MG63 (cell line): ENCODE measurements around the gene CREB5. TPM values are rescaled to one million over a fixed set of nuclear protein-coding genes. Genes with fewer than 3 reads are reported as not detected.

Source experiments
- DNase-seq: peaks from one replicate; pipeline ENCODE4 v3.0.0-alpha.2; 2020
- H3K27me3 ChIP-seq: fragments of 250-450 bp; sonication (Bioruptor Pico); 2 replicates; pipeline ENCODE4 v1.5.1; 2020; ENCODE audit warnings: mild to moderate bottlenecking, moderate library complexity
- H3K36me3 ChIP-seq: fragments of 250-450 bp; sonication (Bioruptor Pico); 2 replicates; pipeline ENCODE4 v1.5.1; 2020; ENCODE audit warnings: mild to moderate bottlenecking, moderate library complexity
- H3K4me3 ChIP-seq: fragments of 250-450 bp; sonication (Bioruptor Pico); 2 replicates; pipeline ENCODE4 v1.5.1; 2020; ENCODE audit warnings: mild to moderate bottlenecking, moderate library complexity
- H3K9me3 ChIP-seq: fragments of 250-450 bp; sonication (Bioruptor Pico); 2 replicates; pipeline ENCODE4 v1.5.1; 2020; ENCODE audit warnings: mild to moderate bottlenecking, moderate library complexity
- total RNA-seq: library from RNA; depleted of rRNA; stranded (reverse); fragments of >200 nt; shearing (Covaris generic); gene quantifications from 2 replicates; pipeline ENCODE4 v1.2.3, GENCODE V29; 2014; ENCODE audit warnings: low replicate concordance

CREB5 gene
- total RNA-seq, 1 experiment from 2014 or later = 19.4 TPM

DNA sequence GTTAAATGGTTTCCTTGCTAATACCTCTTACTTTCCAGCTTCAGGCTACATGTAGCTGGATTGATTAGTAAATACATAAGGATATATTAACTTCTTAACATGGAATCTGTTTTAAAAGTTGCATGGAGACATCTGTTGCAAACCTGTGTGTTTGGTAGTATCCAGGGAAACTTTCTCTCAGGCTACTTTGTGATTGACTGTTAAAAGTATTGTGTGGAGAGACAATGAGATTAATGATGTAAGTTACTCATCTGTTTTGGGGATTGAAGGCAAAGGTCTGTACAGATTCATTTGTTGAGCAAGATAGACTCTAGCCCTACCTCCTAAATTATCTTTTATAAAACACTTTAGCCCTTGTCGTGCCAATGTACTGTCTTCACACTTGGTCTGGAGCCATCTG lies 6.6 kb downstream of the CREB5 start:
- no peak for DNase-seq
- Histone ChIP-seq H3K36me3 (peaks cover 15% of the 10 kb centered on the region), H3K4me3 (no peak overlapping the region), H3K27me3 (no peaks in the 10 kb centered on the region), H3K9me3 (no peaks in the 10 kb centered on the region)

- Histone ChIP-seq H3K27me3 (no peaks in the 10 kb centered on the region), H3K36me3 (peaks cover 23% of the 10 kb centered on the region), H3K4me3 (no peak overlapping the region), H3K9me3 (no peaks in the 10 kb centered on the region)
- peak; percentile 68 for DNase-seq
Measured at GRCh38 chr7:28419716-28420115, 7.4 kb downstream of the CREB5 start.

DNA sequence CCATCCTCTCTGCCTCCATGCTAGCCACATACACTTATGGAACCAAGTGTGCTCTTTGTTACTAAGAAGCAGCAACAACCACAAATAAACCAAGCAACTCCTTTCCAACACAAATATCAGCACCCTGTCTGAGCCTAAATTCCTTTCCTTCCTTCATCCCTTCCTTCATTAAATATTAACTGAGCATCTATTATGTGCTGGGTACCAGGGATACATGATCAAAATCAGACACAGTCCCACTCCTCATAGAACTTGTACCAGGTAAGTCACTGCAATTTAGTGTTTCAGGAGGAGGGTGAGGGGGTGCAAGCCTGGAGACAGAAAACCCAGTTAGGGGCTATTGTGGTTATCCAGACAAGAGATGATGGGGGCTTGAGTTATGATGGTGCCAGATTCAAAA lies 10.8 kb downstream of the CREB5 start:
- Histone ChIP-seq H3K9me3 (no peaks in the 10 kb centered on the region), H3K4me3 (no peak overlapping the region), H3K27me3 (no peaks in the 10 kb centered on the region), H3K36me3 (peaks cover 19% of the 10 kb centered on the region)
- DNase-seq = no peak

DNA sequence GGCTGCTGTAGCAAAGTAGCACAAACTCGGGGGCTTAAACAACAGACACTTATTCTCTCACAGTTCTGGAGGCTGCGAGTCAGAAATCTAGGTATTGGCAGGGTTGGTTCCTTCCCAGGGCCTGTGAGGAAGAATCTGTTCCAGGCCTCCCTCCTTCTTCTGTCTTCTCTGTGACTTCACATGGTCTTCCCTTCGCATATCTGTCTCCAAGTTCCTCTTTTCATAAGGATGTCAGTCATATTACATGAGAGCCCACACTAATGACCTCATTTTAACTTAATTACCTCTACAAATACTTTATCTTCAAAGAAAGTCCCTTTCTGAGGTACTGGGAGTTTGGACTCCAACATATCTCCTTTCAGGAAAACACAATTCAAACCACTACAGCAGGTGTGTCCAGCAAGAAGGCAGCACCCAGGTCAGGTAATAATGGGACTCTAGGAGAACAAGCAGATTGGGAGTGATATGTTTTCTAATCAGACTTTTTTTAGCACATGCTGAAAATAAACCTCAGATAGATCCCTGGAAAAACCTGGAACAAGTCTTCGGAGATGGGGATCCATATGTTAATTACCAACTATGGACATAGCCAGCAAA lies 11.7 kb downstream of the CREB5 start:
- Histone ChIP-seq H3K4me3 (no peak overlapping the region), H3K27me3 (no peaks in the 10 kb centered on the region), H3K36me3 (peaks cover 19% of the 10 kb centered on the region), H3K9me3 (no peaks in the 10 kb centered on the region)
- no peak for DNase-seq

DNA sequence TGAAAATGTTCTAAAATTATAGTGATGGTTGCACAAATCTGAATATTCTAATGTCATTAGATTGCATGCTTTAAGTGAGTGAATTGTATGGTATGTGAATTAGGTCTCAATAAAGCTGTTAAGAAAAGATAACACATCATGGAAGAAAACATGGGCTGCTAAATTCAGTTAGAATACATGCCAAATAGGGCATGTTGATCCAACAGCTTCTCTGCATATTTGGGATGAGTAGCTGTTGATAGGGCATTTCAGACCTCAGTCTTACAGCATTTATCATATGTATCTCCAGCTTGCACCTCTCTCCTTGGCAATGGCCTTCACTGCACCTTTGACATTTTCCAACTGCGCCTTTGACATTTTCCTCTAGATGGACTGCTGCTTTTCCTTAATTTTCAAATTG lies 13.2 kb downstream of the CREB5 start:
- Histone ChIP-seq H3K9me3 (no peaks in the 10 kb centered on the region), H3K4me3 (no peak overlapping the region), H3K36me3 (peaks cover 24% of the 10 kb centered on the region), H3K27me3 (no peaks in the 10 kb centered on the region)
- DNase-seq = no peak

DNA sequence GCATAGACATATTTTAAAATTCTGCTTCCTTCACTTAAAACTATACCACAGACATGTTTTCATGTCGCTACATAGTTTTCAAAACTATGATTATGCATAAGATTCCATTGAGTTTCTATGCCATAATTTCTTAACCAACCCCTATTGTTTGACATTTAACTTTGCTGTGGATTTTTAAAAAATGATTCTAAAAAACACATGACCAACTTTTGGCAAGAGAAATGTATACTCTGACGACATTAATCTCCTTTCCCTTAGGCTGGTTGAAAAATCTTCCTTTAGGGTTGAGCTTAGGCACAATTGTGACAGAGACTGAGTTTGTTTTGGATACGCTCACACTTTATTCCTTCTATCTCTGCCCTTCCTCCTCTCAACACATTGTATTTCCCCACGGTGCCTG lies 14.9 kb downstream of the CREB5 start:
- DNase-seq = no peak
- Histone ChIP-seq H3K4me3 (no peak overlapping the region), H3K36me3 (peaks cover 24% of the 10 kb centered on the region), H3K27me3 (no peaks in the 10 kb centered on the region), H3K9me3 (no peaks in the 10 kb centered on the region)

GRCh38 chr7:28430616-28431015 lies 18.3 kb downstream of the CREB5 start:
- DNase-seq = no peak
- no peak overlapping the region for H3K4me3 ChIP-seq
- peaks cover 10% of the 10 kb centered on the region; the same call in 1 of the 2 replicates for H3K36me3 ChIP-seq
- no peaks in the 10 kb centered on the region for H3K9me3 ChIP-seq
- no peaks in the 10 kb centered on the region for H3K27me3 ChIP-seq

- Histone ChIP-seq H3K4me3 (peak overlapping the region; percentile 18), H3K9me3 (no peaks in the 10 kb centered on the region), H3K36me3 (peaks cover 12% of the 10 kb centered on the region; the same call in 1 of the 2 replicates), H3K27me3 (no peaks in the 10 kb centered on the region)
- no peak for DNase-seq
Measured at GRCh38 chr7:28432105-28432504, 19.8 kb downstream of the CREB5 start.

DNA sequence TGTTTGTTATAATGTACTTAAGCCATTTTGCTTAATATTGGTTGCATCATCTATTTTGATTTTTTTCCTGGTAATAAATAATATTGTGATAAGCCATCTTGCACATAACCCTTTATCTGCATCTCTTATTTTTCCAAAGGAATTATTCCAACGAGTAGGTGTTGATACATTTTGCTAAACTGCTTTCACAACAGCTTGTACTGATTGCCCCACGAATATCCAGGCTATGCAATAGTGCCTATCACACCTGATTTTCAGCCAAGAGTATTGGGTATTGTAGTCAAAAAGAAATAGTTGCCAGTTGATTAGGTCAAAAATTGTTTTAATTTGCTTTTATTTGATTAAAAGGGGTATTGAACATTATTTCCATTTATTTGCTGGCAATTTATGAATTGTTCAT lies 20.7 kb downstream of the CREB5 start:
- Histone ChIP-seq H3K36me3 (peaks cover 7% of the 10 kb centered on the region; the same call in 1 of the 2 replicates), H3K4me3 (no peak overlapping the region), H3K27me3 (no peaks in the 10 kb centered on the region), H3K9me3 (no peaks in the 10 kb centered on the region)
- no peak for DNase-seq

GRCh38 chr7:28433699-28434219 lies 21.4 kb downstream of the CREB5 start:
- H3K36me3 ChIP-seq = peaks cover 11% of the 10 kb centered on the region
- peak; percentile 8 for DNase-seq
- no peaks in the 10 kb centered on the region for H3K9me3 ChIP-seq
- no peaks in the 10 kb centered on the region for H3K27me3 ChIP-seq
- H3K4me3 ChIP-seq = no peak overlapping the region

GRCh38 chr7:28434510-28434909 lies 22.2 kb downstream of the CREB5 start:
- H3K27me3 ChIP-seq = no peaks in the 10 kb centered on the region
- no peak overlapping the region for H3K4me3 ChIP-seq
- H3K36me3 ChIP-seq = peaks cover 16% of the 10 kb centered on the region
- DNase-seq = no peak
- H3K9me3 ChIP-seq = no peaks in the 10 kb centered on the region

GRCh38 chr7:28435152-28435551 lies 22.8 kb downstream of the CREB5 start:
- no peak for DNase-seq
- H3K36me3 ChIP-seq = peaks cover 13% of the 10 kb centered on the region
- no peak overlapping the region for H3K4me3 ChIP-seq
- no peaks in the 10 kb centered on the region for H3K9me3 ChIP-seq
- H3K27me3 ChIP-seq = no peaks in the 10 kb centered on the region

GRCh38 chr7:28435732-28436378 lies 23.5 kb downstream of the CREB5 start:
- no peaks in the 10 kb centered on the region for H3K9me3 ChIP-seq
- H3K4me3 ChIP-seq = no peak overlapping the region

DNA sequence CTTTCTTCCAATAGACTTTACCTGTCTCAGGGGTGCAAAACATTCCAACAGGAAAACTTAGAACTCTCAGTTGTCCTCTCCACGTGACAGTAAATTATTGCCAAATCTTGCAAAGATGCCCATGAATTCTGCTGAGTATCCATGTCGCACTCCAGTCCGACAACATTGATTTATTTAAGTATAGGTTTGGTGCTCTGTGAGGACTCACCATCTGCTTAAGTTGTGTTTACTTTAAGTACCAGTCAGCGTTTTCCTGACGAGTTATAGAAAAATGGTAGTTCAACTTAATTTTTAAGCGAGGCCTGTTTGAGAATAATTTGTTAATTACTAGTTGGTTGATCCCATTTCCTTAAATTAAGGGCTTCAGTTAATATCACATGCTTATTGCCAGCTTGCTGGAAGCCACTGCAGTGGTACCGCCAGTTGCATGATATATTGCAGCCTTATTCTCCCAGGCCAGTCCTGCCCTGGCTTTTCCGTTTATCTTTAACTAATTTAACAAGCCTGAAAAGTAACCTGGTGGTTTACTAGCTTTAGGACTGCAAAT lies 27.8 kb downstream of the CREB5 start:
- Histone ChIP-seq H3K4me3 (no peak overlapping the region), H3K27me3 (no peaks in the 10 kb centered on the region), H3K9me3 (no peaks in the 10 kb centered on the region), H3K36me3 (peaks cover 22% of the 10 kb centered on the region)
- no peak for DNase-seq

More at GRCh38 chr7:28435732-28436378, 23.5 kb downstream of the CREB5 start:
- Histone ChIP-seq H3K27me3 (no peaks in the 10 kb centered on the region), H3K36me3 (peaks cover 13% of the 10 kb centered on the region)
- no peak for DNase-seq

DNA sequence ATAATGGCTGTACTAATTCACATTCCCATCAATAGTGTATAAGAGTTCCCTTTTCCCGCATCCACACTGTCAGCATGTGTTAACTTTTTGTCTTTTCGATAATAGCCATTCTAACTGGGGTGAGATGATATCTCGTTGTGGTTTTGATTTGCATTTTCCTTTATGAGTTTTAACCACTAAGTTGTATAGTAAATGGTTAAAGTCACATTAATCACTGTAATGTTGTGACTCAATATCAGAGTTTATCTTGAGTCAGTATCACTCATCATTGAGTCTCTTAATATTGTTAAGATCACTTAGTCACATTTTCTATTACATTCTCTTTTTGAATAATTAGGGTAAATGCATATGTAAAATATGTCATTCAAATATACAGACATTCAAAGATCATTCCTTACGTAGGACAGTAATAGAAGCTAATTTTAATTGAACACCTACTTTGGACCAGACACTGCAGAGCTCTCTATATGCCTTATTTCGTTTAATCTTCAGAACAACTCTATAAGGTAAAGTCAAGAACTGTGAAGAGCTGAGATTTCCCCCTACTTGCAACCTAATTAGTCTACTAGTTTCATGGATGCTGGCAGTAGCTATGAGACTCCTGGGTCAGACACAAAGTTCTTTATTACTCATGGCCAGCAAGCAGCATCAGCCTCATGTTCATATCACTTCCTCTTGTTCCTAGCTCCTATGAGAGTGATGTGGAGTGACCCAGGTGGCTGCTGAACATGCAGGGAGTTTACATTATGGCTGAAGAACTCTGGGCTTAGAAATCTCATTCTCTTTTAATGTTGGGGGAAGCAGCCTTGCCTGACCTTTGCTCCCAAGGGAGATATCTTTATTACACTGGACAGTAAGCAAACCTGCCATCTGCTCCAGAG lies 30.5 kb downstream of the CREB5 start:
- Histone ChIP-seq H3K4me3 (no peak overlapping the region), H3K9me3 (no peaks in the 10 kb centered on the region)
- no peak for DNase-seq

GRCh38 chr7:28446131-28446530 lies 33.8 kb downstream of the CREB5 start:
- DNase-seq = no peak
- Histone ChIP-seq H3K4me3 (no peak overlapping the region), H3K27me3 (no peaks in the 10 kb centered on the region), H3K9me3 (no peaks in the 10 kb centered on the region), H3K36me3 (peaks cover 24% of the 10 kb centered on the region)

More for the DNA sequence above, 30.5 kb downstream of the CREB5 start:
- H3K36me3 ChIP-seq = peaks cover 27% of the 10 kb centered on the region
- no peaks in the 10 kb centered on the region for H3K27me3 ChIP-seq

GRCh38 chr7:28447071-28447470 lies 34.8 kb downstream of the CREB5 start:
- Histone ChIP-seq H3K27me3 (no peaks in the 10 kb centered on the region), H3K9me3 (no peaks in the 10 kb centered on the region), H3K36me3 (peaks cover 24% of the 10 kb centered on the region), H3K4me3 (no peak overlapping the region)
- DNase-seq = no peak
